Effector memory CD4-positive, alpha-beta T cell (primary cell): ENCODE measurements around the gene BBX.

ENCODE experiments used
- DNase-seq, 3 donors: peaks; one replicate each; pipeline ENCODE4 v3.0.0-alpha.2; 2020
- H3K27ac ChIP-seq: 2 replicates; pipeline ENCODE4 v1.7.0; 2013; ENCODE audit warnings: mild to moderate bottlenecking, low read length, moderate library complexity; ENCODE audit not compliant: insufficient read depth, poor library complexity, severe bottlenecking
- H3K27me3 ChIP-seq: replicated peaks from 2 replicates; pipeline ENCODE4 v1.7.0; 2013; ENCODE audit warnings: mild to moderate bottlenecking, low read length; ENCODE audit not compliant: insufficient read depth, control insufficient read depth, poor library complexity, severe bottlenecking
- H3K36me3 ChIP-seq: 2 replicates; pipeline ENCODE4 v1.7.0; 2013; ENCODE audit warnings: mild to moderate bottlenecking, low read length, moderate library complexity; ENCODE audit not compliant: control insufficient read depth, insufficient read depth
- H3K4me1 ChIP-seq: 2 replicates; pipeline ENCODE4 v1.7.0; 2013; ENCODE audit warnings: low read length, mild to moderate bottlenecking; ENCODE audit not compliant: control insufficient read depth, insufficient read depth, poor library complexity, severe bottlenecking
- H3K4me3 ChIP-seq: 2 replicates; pipeline ENCODE4 v1.7.0; 2013; ENCODE audit warnings: low read length, low read depth, mild to moderate bottlenecking; ENCODE audit not compliant: insufficient read depth, poor library complexity, severe bottlenecking
- H3K9me3 ChIP-seq: 2 replicates; pipeline ENCODE4 v1.7.0; 2013; ENCODE audit warnings: mild to moderate bottlenecking, low read length, moderate library complexity; ENCODE audit not compliant: control insufficient read depth

BBX gene

GRCh38 chr3:107641572-107642307 lies 119.0 kb downstream of the BBX start:
- Histone ChIP-seq H3K27ac (no peak overlapping the region), H3K27me3 (no peaks in the 10 kb centered on the region), H3K4me3 (no peak overlapping the region), H3K4me1 (no peaks in the 10 kb centered on the region), H3K36me3 (peaks cover 7% of the 10 kb centered on the region), H3K9me3 (no peaks in the 10 kb centered on the region)
- DNase-seq: no peak

- no peak overlapping the region for H3K4me3 ChIP-seq
- DNase-seq: no peak
- H3K4me1 ChIP-seq: no peaks in the 10 kb centered on the region
- no peaks in the 10 kb centered on the region for H3K27me3 ChIP-seq
- H3K27ac ChIP-seq: no peak overlapping the region
- H3K36me3 ChIP-seq: peaks cover 7% of the 10 kb centered on the region
- no peaks in the 10 kb centered on the region for H3K9me3 ChIP-seq
These were observed 120.5 kb downstream of the BBX start for GRCh38 chr3:107643038-107643883.

DNA sequence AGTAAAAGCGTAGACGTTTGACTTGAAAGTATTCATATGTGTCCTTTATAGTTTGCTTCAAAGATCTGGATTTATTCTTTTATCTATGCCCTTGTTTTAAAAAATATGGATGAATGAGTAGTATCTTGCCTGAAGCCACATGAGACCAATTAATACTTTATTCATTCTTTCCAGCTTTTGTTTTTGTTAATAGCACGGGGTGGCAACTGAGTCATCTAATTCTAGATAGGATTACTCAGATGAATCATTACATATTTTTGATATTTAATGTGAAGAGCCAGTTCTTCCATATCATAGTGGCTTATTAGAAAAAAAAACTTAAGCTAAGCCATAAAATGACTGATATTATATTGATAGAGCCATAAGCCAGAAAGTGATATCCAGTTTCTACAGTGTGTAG lies 121.9 kb downstream of the BBX start:
- no peaks in the 10 kb centered on the region for H3K27me3 ChIP-seq
- no peaks in the 10 kb centered on the region for H3K4me1 ChIP-seq
- H3K27ac ChIP-seq: no peak overlapping the region
- H3K36me3 ChIP-seq: peaks cover 7% of the 10 kb centered on the region
- H3K4me3 ChIP-seq: no peak overlapping the region
- no peaks in the 10 kb centered on the region for H3K9me3 ChIP-seq
- DNase-seq: no peak

DNA sequence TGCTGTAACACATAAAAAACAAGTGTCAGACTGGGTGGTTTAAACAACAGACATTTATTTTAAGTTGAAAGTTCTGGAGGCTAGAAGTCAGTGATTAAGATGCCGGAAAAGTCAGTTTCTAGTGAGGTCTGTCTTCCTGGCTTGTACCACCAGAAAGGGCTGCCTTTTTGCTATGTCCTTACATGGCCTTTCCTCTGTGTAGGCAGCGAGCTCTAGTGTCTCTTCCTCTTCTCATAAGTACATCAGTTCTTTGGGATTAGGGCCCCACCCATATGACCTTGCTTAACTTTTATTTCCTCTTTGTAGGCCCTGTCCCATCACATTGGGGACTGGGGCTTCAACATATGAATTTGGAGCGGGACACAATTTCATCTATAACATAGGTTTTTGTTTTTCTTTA lies 128.0 kb downstream of the BBX start:
- no peak for DNase-seq
- H3K27ac ChIP-seq: no peak overlapping the region
- no peak overlapping the region for H3K4me3 ChIP-seq
- H3K36me3 ChIP-seq: peaks cover 4% of the 10 kb centered on the region
- no peaks in the 10 kb centered on the region for H3K9me3 ChIP-seq
- no peaks in the 10 kb centered on the region for H3K4me1 ChIP-seq
- H3K27me3 ChIP-seq: no peaks in the 10 kb centered on the region

GRCh38 chr3:107651782-107652181 lies 129.0 kb downstream of the BBX start:
- Histone ChIP-seq H3K4me3 (no peak overlapping the region), H3K9me3 (no peaks in the 10 kb centered on the region), H3K27me3 (no peaks in the 10 kb centered on the region), H3K27ac (no peak overlapping the region), H3K4me1 (no peaks in the 10 kb centered on the region), H3K36me3 (no peaks in the 10 kb centered on the region)
- DNase-seq: no peak

- no peaks in the 10 kb centered on the region for H3K36me3 ChIP-seq
- no peak for DNase-seq
- H3K27me3 ChIP-seq: no peaks in the 10 kb centered on the region
- no peaks in the 10 kb centered on the region for H3K9me3 ChIP-seq
- no peak overlapping the region for H3K27ac ChIP-seq
- H3K4me1 ChIP-seq: no peaks in the 10 kb centered on the region
- no peak overlapping the region for H3K4me3 ChIP-seq
These were observed 131.5 kb downstream of the BBX start for GRCh38 chr3:107654218-107654617.

- no peaks in the 10 kb centered on the region for H3K9me3 ChIP-seq
- H3K36me3 ChIP-seq: no peaks in the 10 kb centered on the region
- no peaks in the 10 kb centered on the region for H3K27me3 ChIP-seq
- H3K4me3 ChIP-seq: no peak overlapping the region
- no peak overlapping the region for H3K27ac ChIP-seq
- DNase-seq: no peak
- H3K4me1 ChIP-seq: no peaks in the 10 kb centered on the region
These were observed 135.2 kb downstream of the BBX start for GRCh38 chr3:107657971-107658370.

GRCh38 chr3:107660306-107660976 lies 137.7 kb downstream of the BBX start:
- Histone ChIP-seq H3K4me3 (no peak overlapping the region), H3K4me1 (no peaks in the 10 kb centered on the region), H3K27me3 (no peaks in the 10 kb centered on the region), H3K36me3 (no peaks in the 10 kb centered on the region), H3K9me3 (no peaks in the 10 kb centered on the region), H3K27ac (no peak overlapping the region)
- DNase-seq: no peak

DNA sequence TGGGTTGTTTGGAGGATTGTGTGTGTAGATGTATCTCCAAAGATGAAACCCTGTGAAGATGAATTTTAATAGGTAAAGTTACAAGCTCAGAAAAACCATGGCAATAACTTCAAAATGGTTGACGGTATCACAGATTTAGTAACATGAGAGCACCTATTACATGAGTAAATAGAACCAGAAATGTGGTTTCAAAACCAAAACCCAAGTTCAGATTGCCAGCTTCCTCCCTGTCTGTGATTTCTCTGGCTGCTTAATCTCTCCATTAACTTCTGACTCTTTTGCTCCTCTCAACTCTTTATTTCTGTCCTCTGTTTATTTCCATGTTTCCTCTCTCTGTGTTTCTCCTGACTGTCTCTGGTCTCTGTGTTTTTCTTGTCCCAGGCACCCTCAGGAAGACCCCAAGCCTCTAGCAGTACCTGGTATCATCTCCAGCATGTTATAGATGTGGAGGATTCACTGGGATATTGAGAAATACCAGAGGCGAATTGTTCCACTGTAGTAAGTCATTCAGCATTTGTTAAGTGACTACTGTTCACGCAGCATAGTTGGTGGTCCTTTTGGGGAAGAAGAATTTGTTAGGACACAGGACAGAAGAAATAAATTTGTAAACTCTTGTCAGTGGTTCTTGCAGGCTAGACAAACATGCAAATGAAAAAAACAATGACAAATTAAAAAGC lies 138.8 kb downstream of the BBX start:
- no peak for DNase-seq
- H3K27ac ChIP-seq: no peak overlapping the region

More for the DNA sequence above, 138.8 kb downstream of the BBX start:
- Histone ChIP-seq H3K9me3 (no peaks in the 10 kb centered on the region), H3K4me3 (no peak overlapping the region), H3K27me3 (no peaks in the 10 kb centered on the region), H3K4me1 (no peaks in the 10 kb centered on the region), H3K36me3 (no peaks in the 10 kb centered on the region)
